HepG2 (cell line): ENCODE results near the gene TRIO. TPM values are rescaled to one million over a fixed set of nuclear protein-coding genes. Genes with fewer than 3 reads are reported as not detected.

Experiments used
- ATAC-seq: fragments of 200-7000 bp; cut with Tn5 transposase; 3 replicates; pipeline ENCODE4 v1.9.1; 2020; ENCODE audit warnings: mild to moderate bottlenecking, moderate library complexity
- BruUV-seq: library from RNA; stranded (reverse); fragments of 400-500 nt; replicated peaks from 2 replicates; lab custom pipeline; 2021; lab: Mats Ljungman, UMichigan
- CTCF ChIA-PET: fragments of 300-600 bp; formaldehyde crosslinking; extraction: SDS; loops from one replicate; lab custom pipeline; 2021; ENCODE audit warnings: low total read pairs, inconsistent platforms, low intra/inter-chr PET ratio; lab: Yijun Ruan, JAX
- POLR2A ChIA-PET: fragments of 350-600 bp; sonication (Branson Sonifier 250); formaldehyde crosslinking; loops from one replicate; lab custom pipeline; 2020; ENCODE audit warnings: antibody characterized with exemption, inconsistent platforms; lab: Yijun Ruan, JAX
- DNase-seq: peaks from one replicate; pipeline ENCODE4 v3.0.0-alpha.2; 2015; ENCODE audit warnings: low spot score
- FAIRE-seq: peaks from 3 replicates; lab custom pipeline; 2011; peaks lifted over from hg19 to GRCh38; lab: Jason Lieb, UNC
- H2AFZ ChIP-seq: one replicate; pipeline ENCODE4 v1.6.1; 2011; ENCODE audit warnings: low read length, inconsistent platforms
- H3K27ac ChIP-seq: fragments of 300-600 bp; 3 replicates; pipeline ENCODE4 v1.8.0; 2011; ENCODE audit warnings: mixed run types, mild to moderate bottlenecking, mixed read lengths, low read length, inconsistent platforms; ENCODE audit not compliant: insufficient read depth; ENCODE audit errors: extremely low read length
- H3K27me3 ChIP-seq, 2 experiments: fragments of 200-600 bp in 1 of 2; 2 replicates in 1 of 2; 3 replicates in 1 of 2; pipeline versions ENCODE4 v1.6.0 to v1.8.0; 2011; ENCODE audit warnings: low read length in 2 of 2, mild to moderate bottlenecking in 2 of 2, moderate library complexity in 2 of 2, inconsistent platforms in 1 of 2; ENCODE audit not compliant: insufficient read depth in 2 of 2, control insufficient read depth in 1 of 2
- H3K36me3 ChIP-seq, 2 experiments: fragments of 200-600 bp in 1 of 2; replicated peaks in 1 of 2; 2 replicates in 1 of 2; 3 replicates in 1 of 2; pipeline versions ENCODE4 v1.5.1 to v1.8.0; 2011; ENCODE audit warnings: low read length in 2 of 2, inconsistent platforms in 1 of 2; ENCODE audit not compliant: insufficient read depth in 2 of 2, control insufficient read depth in 1 of 2
- H3K4me1 ChIP-seq: 2 replicates; pipeline ENCODE4 v1.5.1; 2012; ENCODE audit warnings: low read length, inconsistent platforms; ENCODE audit not compliant: insufficient read depth
- H3K4me2 ChIP-seq: 2 replicates; pipeline ENCODE4 v1.6.0; 2011; ENCODE audit warnings: low read depth, low read length, inconsistent platforms
- H3K4me3 ChIP-seq, 3 experiments: fragments of 200-600 bp in 1 of 3; sonication (generic), shearing (Covaris generic) in 1 of 3; replicated peaks in 1 of 3; 2 replicates each; pipeline ENCODE4 v1.5.1; 2011 to 2016; ENCODE audit warnings: low read length in 3 of 3, inconsistent platforms in 2 of 3, low read depth in 2 of 3, mild to moderate bottlenecking in 2 of 3, control low read depth in 1 of 3, mixed read lengths in 1 of 3; ENCODE audit not compliant: insufficient read depth in 1 of 3
- H3K79me2 ChIP-seq: one replicate; pipeline ENCODE4 v1.6.1; 2011; ENCODE audit warnings: low read length, inconsistent platforms; ENCODE audit not compliant: insufficient read depth
- H3K9ac ChIP-seq: 2 replicates; pipeline ENCODE4 v1.6.0; 2011; ENCODE audit warnings: mild to moderate bottlenecking, low read depth, low read length, inconsistent platforms; ENCODE audit not compliant: insufficient read depth
- H3K9me3 ChIP-seq: 2 replicates; pipeline ENCODE4 v1.5.1; 2012; ENCODE audit warnings: mild to moderate bottlenecking, low read length
- H4K20me1 ChIP-seq: 2 replicates; pipeline ENCODE4 v1.6.0; 2011; ENCODE audit warnings: inconsistent platforms, mild to moderate bottlenecking, low read length, moderate library complexity; ENCODE audit not compliant: insufficient read depth
- CEBPB ChIP-seq: IDR thresholded peaks from 2 replicates; pipeline ENCODE4 v1.6.1; 2011; ENCODE audit warnings: low read depth, low read length, improper control_type of control experiment, borderline replicate concordance
- MED8 ChIP-seq: sonication (generic); formaldehyde crosslinking; IDR thresholded peaks from 2 replicates; pipeline ENCODE4 v1.8.1; 2023; ENCODE audit warnings: mild to moderate bottlenecking, missing genetic modification reagents; ENCODE audit not compliant: insufficient replicate concordance
- NFE2L2 ChIP-seq: fragments of 150-350 bp; IDR thresholded peaks from 2 replicates; pipeline ENCODE4 v1.6.1; 2014; ENCODE audit warnings: low read length
- THAP7 ChIP-seq: sonication (generic); formaldehyde crosslinking; IDR thresholded peaks from 2 replicates; pipeline ENCODE4 v1.8.1; 2023; ENCODE audit warnings: mild to moderate bottlenecking, missing genetic modification reagents
- TMF1 ChIP-seq: sonication (generic); formaldehyde crosslinking; IDR thresholded peaks from 2 replicates; pipeline ENCODE4 v1.8.1; 2022; ENCODE audit warnings: low read depth, missing genetic modification reagents
- TRIM22 ChIP-seq: fragments of 450-650 bp; IDR thresholded peaks from 2 replicates; pipeline ENCODE4 v1.6.1; 2017
- ZFY ChIP-seq: sonication (generic); formaldehyde crosslinking; IDR thresholded peaks from 2 replicates; pipeline ENCODE4 v1.4.0; 2020; ENCODE audit warnings: missing genetic modification reagents
- ZHX1 ChIP-seq: sonication (generic); formaldehyde crosslinking; IDR thresholded peaks from 2 replicates; pipeline ENCODE4 v1.8.1; 2022; ENCODE audit warnings: low read depth, mild to moderate bottlenecking, missing genetic modification reagents
- ZKSCAN1 ChIP-seq: fragments of 150-350 bp; IDR thresholded peaks from 2 replicates; pipeline ENCODE4 v1.6.1; 2014; ENCODE audit warnings: low read length
- ZNF451 ChIP-seq: sonication (generic); formaldehyde crosslinking; IDR thresholded peaks from 2 replicates; pipeline ENCODE4 v1.5.0; 2020; ENCODE audit warnings: mild to moderate bottlenecking, missing genetic modification reagents
- ZNF546 ChIP-seq: sonication (generic); formaldehyde crosslinking; conservative IDR thresholded peaks from 2 replicates; pipeline ENCODE4 v1.8.1; 2023; ENCODE audit warnings: mild to moderate bottlenecking, missing genetic modification reagents
- ZNF558 ChIP-seq: sonication (generic); formaldehyde crosslinking; IDR thresholded peaks from 2 replicates; pipeline ENCODE4 v1.9.0; 2022; ENCODE audit warnings: mild to moderate bottlenecking, missing genetic modification reagents, borderline replicate concordance
- ZNF7 ChIP-seq: IDR thresholded peaks from 2 replicates; pipeline ENCODE4 v1.6.1; 2016; ENCODE audit warnings: missing biosample characterization, missing genetic modification reagents
- ZNF83 ChIP-seq: sonication (generic); formaldehyde crosslinking; IDR thresholded peaks from 2 replicates; pipeline ENCODE4 v1.4.0; 2020; ENCODE audit warnings: missing genetic modification reagents, mild to moderate bottlenecking, borderline replicate concordance
- WGBS: methylation state at CpG from one replicate; pipeline ENCODE4 v1.1.6; 2017; ENCODE audit warnings: low lambda C conversion rate; 5-methylcytosine and 5-hydroxymethylcytosine counted together
- in situ Hi-C: cut with HindIII; loops from 2 replicates; pipeline ENCODE4 v1.10.0; 2017; ENCODE audit warnings: low pct_unique_long_range_greater_than_20kb; ENCODE audit not compliant: extremely low pct_ligation_motif_present
- intact Hi-C: fragments of 100-400 bp; cut with micrococcal nuclease; formaldehyde crosslinking; loops from one replicate; pipeline ENCODE4 v1.10.0; 2022; ENCODE audit not compliant: unreplicated experiment
- polyA plus RNA-seq, 8 experiments: library from polyadenylated mRNA; depleted of rRNA in 3 of 8; stranded (reverse) in 7 of 8; unstranded in 1 of 8; fragments of >200 nt; fragmentation: Illumina TruSeq in 4 of 8; extraction: Trizol in 4 of 8; gene quantifications; 2 replicates each; pipeline versions ENCODE4 v1.2.1 to v1.2.3, GENCODE V29; 2011 to 2016; ENCODE audit warnings: low read depth in 4 of 8, missing spikeins in 1 of 8, mixed read lengths in 1 of 8; ENCODE audit not compliant: insufficient read depth in 1 of 8
- total RNA-seq, 5 experiments: library from RNA; depleted of rRNA; stranded (reverse); fragments of >200 nt; fragmentation: Illumina TruSeq; extraction: Trizol; gene quantifications; 2 replicates each; pipeline ENCODE4 v1.2.3, GENCODE V29; 2016; ENCODE audit warnings: low read depth in 1 of 5

Gene TRIO
- total and polyA plus RNA-seq, 2 of the 13 experiments (the other 11 are each of a cell fraction or from before 2014, with no cell fraction given): 45.2 to 45.9 TPM

GRCh38 chr5:14429101-14430050 is 286.2 kb downstream of the TRIO start (continued):
- no peak for TF ChIP-seq THAP7 (CRISPR knock-in tag)

GRCh38 chr5:14431534-14431933 is 288.4 kb downstream of the TRIO start:
- WGBS: 91% methylated on average over 1 of the region's 1 CpG
- no peaks in the 10 kb centered on the region; the same call in 1 of the 2 replicates for H4K20me1 ChIP-seq
- ChIA-PET CTCF (no interaction called here), POLR2A (no interaction called here)
- no peak for DNase-seq
- ATAC-seq: no peak
- H3K27ac ChIP-seq: no peak overlapping the region
- H2AFZ ChIP-seq: no peak overlapping the region
- no peaks in the 10 kb centered on the region for H3K79me2 ChIP-seq
- no peak for TF ChIP-seq MED8 (CRISPR knock-in tag)
- no peak for TF ChIP-seq ZHX1
- no peak for TF ChIP-seq ZFY (CRISPR knock-in tag)
- no peak for TF ChIP-seq TRIM22
- TF ChIP-seq ZNF83 (CRISPR knock-in tag): no peak
- TF ChIP-seq ZKSCAN1: no peak
- TF ChIP-seq CEBPB: no peak
- no peak for TF ChIP-seq TMF1 (CRISPR knock-in tag)
- no peak for TF ChIP-seq ZNF451 (CRISPR knock-in tag)
- TF ChIP-seq ZNF546: no peak
- TF ChIP-seq ZNF7: no peak
- TF ChIP-seq NFE2L2: no peak
- no peak for TF ChIP-seq ZNF558 (CRISPR knock-in tag)
- no TSS peak for BruUV-seq
- H3K36me3 ChIP-seq: peaks cover 6 to 30% of the 10 kb centered on the region in 2 experiments; a peak in 4 of 5 replicates
- H3K4me2 ChIP-seq: no peak overlapping the region
- H3K9me3 ChIP-seq: no peaks in the 10 kb centered on the region
- no peaks in the 10 kb centered on the region for H3K27me3 ChIP-seq
- in situ Hi-C loops (no loop called here), intact Hi-C loops (no loop called here)
- no peaks in the 10 kb centered on the region for H3K4me1 ChIP-seq
- no peak for FAIRE-seq
- H3K4me3 ChIP-seq: no peak overlapping the region
- H3K9ac ChIP-seq: no peak overlapping the region
